Measurements from ENCODE around the gene CSMD2. TPM values are rescaled to one million over a fixed set of nuclear protein-coding genes. Genes with fewer than 3 reads are reported as not detected.

CSMD2 gene
- total and polyA plus RNA-seq, 7 experiments from 2014 or later = 0.02 TPM; not detected in 6

GRCh38 chr1:33986390-33987095, 178.5 kb downstream of the CSMD2 start:
- Mint-ChIP-seq H3K27me3 (peaks cover 0 to 34% (median 23%) of the 10 kb centered on the region in 5 donors), H3K36me3 (no peaks in the 10 kb centered on the region), H3K27ac (no peak overlapping the region), H3K4me3 (no peak overlapping the region), H3K4me1 (no peaks in the 10 kb centered on the region), H3K9me3 (peaks cover 0 to 3% (median 0%) of the 10 kb centered on the region in 11 donors)
- Histone ChIP-seq H3K4me1 (ENCODE audit: control insufficient read depth in 2 of 2, insufficient read depth in 2 of 2, low read length in 2 of 2) (no peaks in the 10 kb centered on the region), H3K27ac (ENCODE audit: low read depth, low read length) (no peak overlapping the region), H3K4me3 (ENCODE audit: low read length) (no peak overlapping the region), H3K36me3 (ENCODE audit: control insufficient read depth in 2 of 3, insufficient read depth in 3 of 3, low read length in 3 of 3) (no peaks in the 10 kb centered on the region), H3K9me3 (ENCODE audit: control insufficient read depth in 2 of 3, low read length in 3 of 3) (no peaks in the 10 kb centered on the region), H3K27me3 (ENCODE audit: control insufficient read depth in 2 of 2, insufficient read depth in 2 of 2, low read length in 2 of 2) (peaks cover 0 to 5% of the 10 kb centered on the region in 2 donors)
- DNase-seq = no peak
- ChIA-PET POLR2A (no interaction called here), CTCF (no interaction called here)
- intact Hi-C loops (cut with micrococcal nuclease) = no loop called here
- no peak for ATAC-seq

- no peak overlapping the region for H3K4me3 Mint-ChIP-seq
- peaks cover 0 to 36% (median 21%) of the 10 kb centered on the region in 5 donors for H3K27me3 Mint-ChIP-seq
- Histone ChIP-seq H3K4me3 (ENCODE audit: low read length) (no peak overlapping the region), H3K27me3 (ENCODE audit: control insufficient read depth in 2 of 2, insufficient read depth in 2 of 2, low read length in 2 of 2) (peaks cover 0 to 5% of the 10 kb centered on the region in 2 donors), H3K27ac (ENCODE audit: low read depth, low read length) (no peak overlapping the region), H3K4me1 (ENCODE audit: control insufficient read depth in 2 of 2, insufficient read depth in 2 of 2, low read length in 2 of 2) (no peaks in the 10 kb centered on the region), H3K9me3 (ENCODE audit: control insufficient read depth in 2 of 3, low read length in 3 of 3) (no peaks in the 10 kb centered on the region), H3K36me3 (ENCODE audit: control insufficient read depth in 2 of 3, insufficient read depth in 3 of 3, low read length in 3 of 3) (no peaks in the 10 kb centered on the region)
- H3K9me3 Mint-ChIP-seq = peaks cover 0 to 3% (median 0%) of the 10 kb centered on the region in 11 donors
- ATAC-seq = no peak
- POLR2A ChIA-PET = no interaction called here
- CTCF ChIA-PET = no interaction called here
- no peaks in the 10 kb centered on the region for H3K36me3 Mint-ChIP-seq
- peaks cover 0 to 2% (median 0%) of the 10 kb centered on the region in 7 donors for H3K4me1 Mint-ChIP-seq
- intact Hi-C loops (cut with micrococcal nuclease) = no loop called here
- no peak overlapping the region for H3K27ac Mint-ChIP-seq
- no peak for DNase-seq
Measured at GRCh38 chr1:33985656-33986055, 179.4 kb downstream of the CSMD2 start.

DNA sequence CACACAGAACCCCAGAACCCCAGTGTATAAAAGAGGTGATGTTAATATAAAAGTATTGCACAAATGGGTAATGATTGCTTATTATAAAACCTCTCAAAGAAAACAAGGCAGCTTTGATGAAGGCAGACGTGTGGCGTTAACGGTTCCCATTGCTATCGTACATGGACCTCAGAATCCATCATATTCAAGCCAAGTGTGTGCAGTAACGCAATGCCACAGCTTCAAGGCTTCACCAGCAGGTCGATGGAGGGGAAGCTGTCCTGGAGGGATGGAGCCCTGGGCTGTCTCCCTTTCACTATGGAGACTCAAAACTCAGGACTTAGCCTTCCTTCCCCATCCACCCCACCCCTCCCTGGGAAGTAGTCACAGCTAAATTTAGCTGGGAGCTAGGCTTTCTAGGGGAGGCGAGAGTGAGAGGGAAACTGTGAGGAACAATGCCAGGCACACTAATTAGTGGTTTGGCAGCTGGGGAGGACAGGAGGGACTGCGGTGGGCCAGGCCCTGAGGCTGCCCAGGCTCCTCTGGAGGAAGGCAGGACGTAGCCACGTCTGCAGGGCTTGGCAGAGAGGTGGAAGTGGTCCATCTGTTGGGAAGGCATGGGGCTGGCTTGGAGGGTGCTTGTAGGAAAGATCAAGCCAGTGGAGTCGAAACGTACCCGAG, 180.0 kb downstream of the CSMD2 start:
- ChIA-PET POLR2A (no interaction called here), CTCF (no interaction called here)
- ATAC-seq (no peak), DNase-seq (no peak)
- no peak overlapping the region for H3K27ac Mint-ChIP-seq
- H3K9me3 Mint-ChIP-seq = peaks cover 0 to 2% (median 0%) of the 10 kb centered on the region in 11 donors
- Histone ChIP-seq H3K4me1 (ENCODE audit: control insufficient read depth in 2 of 2, insufficient read depth in 2 of 2, low read length in 2 of 2) (no peaks in the 10 kb centered on the region), H3K27me3 (ENCODE audit: control insufficient read depth in 2 of 2, insufficient read depth in 2 of 2, low read length in 2 of 2) (peaks cover 0 to 5% of the 10 kb centered on the region in 2 donors), H3K27ac (ENCODE audit: low read depth, low read length) (no peak overlapping the region), H3K36me3 (ENCODE audit: control insufficient read depth in 2 of 3, insufficient read depth in 3 of 3, low read length in 3 of 3) (no peaks in the 10 kb centered on the region), H3K4me3 (ENCODE audit: low read length) (no peak overlapping the region), H3K9me3 (ENCODE audit: control insufficient read depth in 2 of 3, low read length in 3 of 3) (no peaks in the 10 kb centered on the region)
- intact Hi-C loops (cut with micrococcal nuclease) = no loop called here
- no peak overlapping the region for H3K4me3 Mint-ChIP-seq
- peaks cover 0 to 36% (median 21%) of the 10 kb centered on the region in 5 donors for H3K27me3 Mint-ChIP-seq
- H3K4me1 Mint-ChIP-seq = peaks cover 0 to 2% (median 0%) of the 10 kb centered on the region in 7 donors
- H3K36me3 Mint-ChIP-seq = no peaks in the 10 kb centered on the region

- Histone ChIP-seq H3K27ac (ENCODE audit: low read depth, low read length) (no peak overlapping the region), H3K36me3 (ENCODE audit: control insufficient read depth in 2 of 3, insufficient read depth in 3 of 3, low read length in 3 of 3) (no peaks in the 10 kb centered on the region), H3K27me3 (ENCODE audit: control insufficient read depth in 2 of 2, insufficient read depth in 2 of 2, low read length in 2 of 2) (peaks cover 0 to 5% of the 10 kb centered on the region in 2 donors), H3K4me3 (ENCODE audit: low read length) (no peak overlapping the region), H3K9me3 (ENCODE audit: control insufficient read depth in 2 of 3, low read length in 3 of 3) (no peaks in the 10 kb centered on the region), H3K4me1 (ENCODE audit: control insufficient read depth in 2 of 2, insufficient read depth in 2 of 2, low read length in 2 of 2) (no peaks in the 10 kb centered on the region)
- intact Hi-C loops (cut with micrococcal nuclease) = no loop called here
- CTCF ChIA-PET = no interaction called here
- DNase-seq (no peak), ATAC-seq (no peak)
- H3K4me1 Mint-ChIP-seq = peaks cover 0 to 2% (median 0%) of the 10 kb centered on the region in 7 donors
- POLR2A ChIA-PET = no interaction called here
- H3K36me3 Mint-ChIP-seq = no peaks in the 10 kb centered on the region
- no peak overlapping the region for H3K27ac Mint-ChIP-seq
- peaks cover 0 to 2% (median 0%) of the 10 kb centered on the region in 11 donors for H3K9me3 Mint-ChIP-seq
- H3K4me3 Mint-ChIP-seq = no peak overlapping the region
- peaks cover 0 to 43% (median 21%) of the 10 kb centered on the region in 5 donors for H3K27me3 Mint-ChIP-seq
Measured at GRCh38 chr1:33982419-33982818, 182.6 kb downstream of the CSMD2 start.

- Histone ChIP-seq H3K36me3 (ENCODE audit: control insufficient read depth in 2 of 3, insufficient read depth in 3 of 3, low read length in 3 of 3) (no peaks in the 10 kb centered on the region), H3K4me1 (ENCODE audit: control insufficient read depth in 2 of 2, insufficient read depth in 2 of 2, low read length in 2 of 2) (no peaks in the 10 kb centered on the region), H3K9me3 (ENCODE audit: control insufficient read depth in 2 of 3, low read length in 3 of 3) (no peaks in the 10 kb centered on the region), H3K4me3 (ENCODE audit: low read length) (no peak overlapping the region), H3K27me3 (ENCODE audit: control insufficient read depth in 2 of 2, insufficient read depth in 2 of 2, low read length in 2 of 2) (peaks cover 0 to 5% of the 10 kb centered on the region in 2 donors), H3K27ac (ENCODE audit: low read depth, low read length) (no peak overlapping the region)
- CTCF ChIA-PET = no interaction called here
- peaks cover 0 to 34% (median 26%) of the 10 kb centered on the region in 5 donors for H3K27me3 Mint-ChIP-seq
- DNase-seq = no peak
- intact Hi-C loops (cut with micrococcal nuclease) = no loop called here
- ATAC-seq = no peak
- no peak overlapping the region for H3K27ac Mint-ChIP-seq
- peaks cover 0 to 2% (median 0%) of the 10 kb centered on the region in 11 donors for H3K9me3 Mint-ChIP-seq
- H3K4me3 Mint-ChIP-seq = no peak overlapping the region
- no peaks in the 10 kb centered on the region for H3K36me3 Mint-ChIP-seq
- peaks cover 0 to 2% (median 0%) of the 10 kb centered on the region in 7 donors for H3K4me1 Mint-ChIP-seq
- POLR2A ChIA-PET = no interaction called here
Measured at GRCh38 chr1:33979341-33979740, 185.7 kb downstream of the CSMD2 start.

GRCh38 chr1:33975961-33976360, 189.1 kb downstream of the CSMD2 start:
- POLR2A ChIA-PET = no interaction called here
- Histone ChIP-seq H3K4me1 (ENCODE audit: control insufficient read depth in 2 of 2, insufficient read depth in 2 of 2, low read length in 2 of 2) (no peaks in the 10 kb centered on the region), H3K27me3 (ENCODE audit: control insufficient read depth in 2 of 2, insufficient read depth in 2 of 2, low read length in 2 of 2) (no peaks in the 10 kb centered on the region), H3K4me3 (ENCODE audit: low read length) (no peak overlapping the region), H3K9me3 (ENCODE audit: control insufficient read depth in 2 of 3, low read length in 3 of 3) (no peaks in the 10 kb centered on the region), H3K36me3 (ENCODE audit: control insufficient read depth in 2 of 3, insufficient read depth in 3 of 3, low read length in 3 of 3) (no peaks in the 10 kb centered on the region), H3K27ac (ENCODE audit: low read depth, low read length) (no peak overlapping the region)
- peaks cover 0 to 24% (median 15%) of the 10 kb centered on the region in 5 donors for H3K27me3 Mint-ChIP-seq
- no peak for DNase-seq
- H3K9me3 Mint-ChIP-seq = no peaks in the 10 kb centered on the region
- H3K4me1 Mint-ChIP-seq = no peaks in the 10 kb centered on the region
- ATAC-seq = no peak
- no peak overlapping the region for H3K4me3 Mint-ChIP-seq
- H3K36me3 Mint-ChIP-seq = no peaks in the 10 kb centered on the region
- CTCF ChIA-PET = no interaction called here
- intact Hi-C loops (cut with micrococcal nuclease) = no loop called here
- H3K27ac Mint-ChIP-seq = no peak overlapping the region
